IMR-90 (cell line): ENCODE measurements around the gene TBC1D9. TPM values are rescaled to one million over a fixed set of nuclear protein-coding genes. Genes with fewer than 3 reads are reported as not detected.

Experiments used
- ATAC-seq: fragments of 200-7000 bp; cut with Tn5 transposase; 2 replicates; pipeline ENCODE4 v1.9.1; 2020; ENCODE audit warnings: low read depth, mild to moderate bottlenecking, moderate library complexity
- BruUV-seq: library from RNA; stranded (reverse); fragments of 400-500 nt; replicated peaks from 2 replicates; lab custom pipeline; 2021; lab: Mats Ljungman, UMichigan
- CTCF ChIA-PET: fragments of 300-600 bp; formaldehyde crosslinking; extraction: SDS; loops from one replicate; lab custom pipeline; 2021; ENCODE audit warnings: antibody characterized with exemption; lab: Yijun Ruan, JAX
- POLR2A ChIA-PET: fragments of 300-600 bp; sonication (Branson Sonifier 250); formaldehyde crosslinking; loops from one replicate; lab custom pipeline; 2022; ENCODE audit warnings: antibody characterized with exemption; ENCODE audit not compliant: unreplicated experiment; lab: Charles Lee
- DNase-seq: peaks from one replicate; pipeline ENCODE4 v3.0.0; 2013
- H2AFZ ChIP-seq: replicated peaks from 2 replicates; pipeline ENCODE3; 2013; ENCODE audit warnings: low read length, mild to moderate bottlenecking; ENCODE audit not compliant: poor library complexity
- H2AK5ac ChIP-seq: 2 replicates; pipeline ENCODE4 v1.6.1; 2013; ENCODE audit warnings: low read depth, low read length, inconsistent platforms
- H2AK9ac ChIP-seq: replicated peaks from 2 replicates; pipeline ENCODE3; 2013; ENCODE audit warnings: mild to moderate bottlenecking, low read depth, low read length, moderate library complexity; ENCODE audit not compliant: poor library complexity
- H2BK120ac ChIP-seq: 2 replicates; pipeline ENCODE4 v1.6.1; 2013; ENCODE audit warnings: low read depth, low read length, inconsistent platforms
- H2BK15ac ChIP-seq: 3 replicates; pipeline ENCODE4 v1.6.1; 2013; ENCODE audit warnings: low read depth, low read length, inconsistent platforms
- H2BK20ac ChIP-seq: 2 replicates; pipeline ENCODE4 v1.6.1; 2013; ENCODE audit warnings: low read depth, mild to moderate bottlenecking, inconsistent platforms, low read length, moderate library complexity
- H2BK5ac ChIP-seq: 2 replicates; pipeline ENCODE4 v1.6.1; 2013; ENCODE audit warnings: mild to moderate bottlenecking, low read depth, low read length, inconsistent platforms; ENCODE audit not compliant: poor library complexity, severe bottlenecking
- H3K14ac ChIP-seq: replicated peaks from 2 replicates; pipeline ENCODE4 v1.6.1; 2013; ENCODE audit warnings: low read depth, low read length, inconsistent platforms
- H3K18ac ChIP-seq: 2 replicates; pipeline ENCODE4 v1.6.1; 2013; ENCODE audit warnings: low read depth, low read length, control low read depth
- H3K23ac ChIP-seq: 2 replicates; pipeline ENCODE4 v1.6.1; 2013; ENCODE audit warnings: low read depth, low read length, inconsistent platforms
- H3K27ac ChIP-seq: 2 replicates; pipeline ENCODE4 v1.5.1; 2013; ENCODE audit warnings: mild to moderate bottlenecking, control low read depth, low read length; ENCODE audit not compliant: insufficient read depth
- H3K27me3 ChIP-seq: 2 replicates; pipeline ENCODE4 v1.6.1; 2013; ENCODE audit warnings: low read length; ENCODE audit not compliant: control insufficient read depth, insufficient read depth
- H3K36me3 ChIP-seq: 2 replicates; pipeline ENCODE4 v1.6.1; 2013; ENCODE audit warnings: low read length, mixed read lengths; ENCODE audit not compliant: control insufficient read depth, insufficient read depth
- H3K4ac ChIP-seq: 2 replicates; pipeline ENCODE4 v1.6.1; 2013; ENCODE audit warnings: low read depth, low read length, inconsistent platforms
- H3K4me1 ChIP-seq: 2 replicates; pipeline ENCODE4 v1.6.1; 2013; ENCODE audit warnings: low read length, mixed read lengths; ENCODE audit not compliant: control insufficient read depth, insufficient read depth
- H3K4me2 ChIP-seq: 2 replicates; pipeline ENCODE4 v1.6.1; 2013; ENCODE audit warnings: low read depth, mild to moderate bottlenecking, control low read depth, low read length, moderate library complexity
- H3K4me3 ChIP-seq: 2 replicates; pipeline ENCODE4 v1.5.1; 2013; ENCODE audit warnings: low read depth, mild to moderate bottlenecking, control low read depth, low read length, moderate library complexity; ENCODE audit not compliant: insufficient read depth
- H3K56ac ChIP-seq: 2 replicates; pipeline ENCODE4 v1.6.1; 2013; ENCODE audit warnings: low read length, inconsistent platforms; ENCODE audit not compliant: insufficient read depth; ENCODE audit errors: extremely low read depth
- H3K79me1 ChIP-seq, 2 experiments: 2 replicates each; pipeline ENCODE4 v1.6.1; 2013; ENCODE audit warnings: low read length in 2 of 2, inconsistent platforms in 1 of 2, low read depth in 1 of 2
- H3K9ac ChIP-seq: 2 replicates; pipeline ENCODE4 v1.6.1; 2013; ENCODE audit warnings: low read depth, low read length, control low read depth
- H3K9me1 ChIP-seq: 2 replicates; pipeline ENCODE4 v1.6.1; 2013; ENCODE audit warnings: low read length, inconsistent platforms; ENCODE audit not compliant: insufficient read depth
- H3K9me3 ChIP-seq: 2 replicates; pipeline ENCODE4 v1.6.1; 2013; ENCODE audit warnings: low read length; ENCODE audit not compliant: control insufficient read depth, insufficient read depth
- H4K20me1 ChIP-seq: 2 replicates; pipeline ENCODE4 v1.6.1; 2013; ENCODE audit warnings: low read length, inconsistent platforms; ENCODE audit not compliant: insufficient read depth
- H4K5ac ChIP-seq: 2 replicates; pipeline ENCODE4 v1.6.1; 2013; ENCODE audit warnings: mild to moderate bottlenecking, low read depth, low read length, control low read depth
- H4K8ac ChIP-seq, 2 experiments: 2 replicates each; pipeline ENCODE4 v1.6.1; 2013; ENCODE audit warnings: low read depth in 2 of 2, low read length in 2 of 2, control low read depth in 1 of 2, inconsistent platforms in 1 of 2
- H4K91ac ChIP-seq: 2 replicates; pipeline ENCODE4 v1.6.1; 2013; ENCODE audit warnings: low read depth, low read length, inconsistent platforms; ENCODE audit not compliant: insufficient read depth
- RAD21 ChIP-seq: IDR thresholded peaks from 2 replicates; pipeline ENCODE4 v1.6.1; 2012; ENCODE audit warnings: low read length, improper control_type of control experiment
- RCOR1 ChIP-seq: IDR thresholded peaks from 2 replicates; pipeline ENCODE4 v1.6.1; 2012; ENCODE audit warnings: mild to moderate bottlenecking, low read length, improper control_type of control experiment; ENCODE audit not compliant: insufficient replicate concordance
- WGBS, 2 experiments: methylation state at CpG; one replicate each; pipeline versions ENCODE4 v1.1.5 to v1.1.7; 2013; ENCODE audit warnings: missing lambda C conversion rate in 2 of 2; ENCODE audit not compliant: insufficient read length in 1 of 2; ENCODE audit errors: extremely low coverage in 2 of 2; 5-methylcytosine and 5-hydroxymethylcytosine counted together
- dilution Hi-C: fragments of 300-500 bp; cut with HindIII; formaldehyde crosslinking; loops from one replicate; pipeline ENCODE4 v1.14.3; 2018; ENCODE audit warnings: low sequenced_read_pairs; ENCODE audit not compliant: unreplicated experiment
- in situ Hi-C: fragments of 300-500 bp; cut with MboI; formaldehyde crosslinking; loops from 3 replicates; pipeline ENCODE4 v1.14.3; 2019; ENCODE audit warnings: low sequenced_read_pairs, inconsistent platforms, mixed read lengths
- intact Hi-C: fragments of 100-400 bp; cut with micrococcal nuclease; formaldehyde crosslinking; loops from 2 replicates; pipeline ENCODE4 v1.10.0; 2022
- polyA plus RNA-seq, 3 experiments: library from polyadenylated mRNA; depleted of rRNA; stranded (reverse); fragments of >200 nt; gene quantifications; 2 replicates each; pipeline ENCODE4 v1.2.3, GENCODE V29; 2012; ENCODE audit warnings: low replicate concordance in 1 of 3
- total RNA-seq: library from RNA; depleted of rRNA; stranded (reverse); fragments of >200 nt; gene quantifications from 2 replicates; pipeline ENCODE4 v1.2.3, GENCODE V29; 2012

Gene TBC1D9
- total and polyA plus RNA-seq, 2 of the 4 experiments (the other 2 are of a cell fraction): 11.7 to 15.2 TPM

DNA sequence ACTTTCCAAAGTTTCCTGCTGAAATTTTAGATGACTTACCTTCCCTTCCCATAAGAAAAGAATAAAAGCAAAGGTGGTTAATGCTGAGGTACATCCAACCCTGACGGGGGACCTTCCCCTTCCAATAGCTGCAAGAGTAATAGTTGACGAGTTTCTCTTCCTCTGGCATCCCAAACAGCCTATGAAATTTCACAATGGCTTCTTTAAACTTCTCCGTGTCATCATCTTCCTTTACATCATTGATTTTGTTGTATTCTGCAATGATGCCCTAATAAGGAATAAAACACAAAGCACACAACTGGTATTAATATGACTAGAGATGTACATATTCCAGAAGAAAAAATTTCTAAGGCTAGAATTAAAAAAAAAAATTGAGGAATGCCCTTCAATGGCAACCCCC lies 76.6 kb downstream of the TBC1D9 start:
- Histone ChIP-seq H2BK120ac (no peak overlapping the region), H3K23ac (no peak overlapping the region), H3K9ac (no peak overlapping the region), H3K4me2 (no peak overlapping the region), H3K9me1 (peaks cover 2% of the 10 kb centered on the region; the same call in 1 of the 2 replicates), H3K36me3 (peaks cover 11% of the 10 kb centered on the region), H4K5ac (no peak overlapping the region), H3K27ac (no peak overlapping the region), H3K79me1 (0 out of 4 replicates have a peak, but pooled peaks cover 0 to 3% of the 10 kb centered on the region in 2 experiments), H2AK9ac (no peak overlapping the region), H3K14ac (no peak overlapping the region), H2BK5ac (no peak overlapping the region), H2BK20ac (no peak overlapping the region), H3K27me3 (no peaks in the 10 kb centered on the region), H4K20me1 (no peaks in the 10 kb centered on the region), H2BK15ac (no peak overlapping the region), H3K18ac (no peak overlapping the region), H2AFZ (no peak overlapping the region), H4K8ac (no peak overlapping the region), H3K4me1 (no peaks in the 10 kb centered on the region), H4K91ac (no peak overlapping the region), H3K4ac (no peak overlapping the region), H3K4me3 (no peak overlapping the region), H3K9me3 (no peaks in the 10 kb centered on the region), H2AK5ac (no peak overlapping the region), H3K56ac (no peak overlapping the region)
- ATAC-seq: no peak
- DNase-seq: no peak
- no CpG with 5 or more reads among the region's 3 CpGs for WGBS, 2 experiments
- TF ChIP-seq RCOR1 (no peak), RAD21 (no peak)
- POLR2A ChIA-PET: no interaction called here
- CTCF ChIA-PET: no interaction called here
- intact Hi-C loops (no loop called here), in situ Hi-C loops (no loop called here), dilution Hi-C loops (no loop called here)
- no TSS peak for BruUV-seq
